Measurements from ENCODE around the gene ANG.

The ANG gene

DNA sequence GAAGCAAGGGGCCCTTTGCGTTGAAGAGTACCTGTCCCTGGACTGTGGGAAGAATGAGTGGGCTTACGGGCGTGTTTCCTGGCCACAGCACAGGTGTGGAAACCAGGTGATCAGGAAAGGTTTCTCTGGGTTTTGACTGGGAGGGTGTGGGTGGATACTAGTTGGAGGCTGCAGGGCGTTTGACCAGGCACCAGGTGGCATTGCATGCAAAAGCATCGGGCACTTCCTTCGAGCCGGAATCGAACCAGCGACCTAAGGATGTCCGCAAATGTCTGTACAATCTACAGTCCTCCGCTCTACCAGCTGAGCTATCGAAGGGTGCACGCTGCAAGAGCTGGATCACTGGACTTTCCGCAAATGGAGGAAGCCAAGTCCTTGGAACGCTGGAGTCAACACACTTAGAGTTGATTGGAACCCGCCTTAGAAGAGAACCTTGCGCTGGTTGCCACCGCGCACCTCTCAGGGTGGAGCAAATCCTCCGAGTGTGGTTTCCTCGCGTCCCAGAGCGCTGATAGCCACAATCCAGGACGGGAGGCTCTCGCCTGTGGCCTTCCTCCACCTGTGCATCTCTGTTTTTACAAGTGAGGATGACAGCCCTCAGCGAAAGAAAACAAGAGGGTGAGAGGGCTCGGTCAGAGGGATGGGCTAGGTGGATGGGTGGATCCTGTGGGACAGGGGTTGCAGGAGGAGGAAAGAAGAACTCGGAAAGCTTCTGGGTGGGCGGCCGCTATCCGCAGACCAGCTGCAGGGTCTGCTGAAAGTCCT, 25.4 kb upstream of the ANG start (continued):
- TF ChIP-seq TRIM28 (IDR thresholded peaks at IDR 0.05; ENCODE audit: borderline replicate concordance, low read length) (peak; percentile 95; the same call in 1 of the 2 replicates), ZNF777 (tag by site-specific recombination; IDR thresholded peaks at IDR 0.05; ENCODE audit: borderline replicate concordance) (no peak), ZNF626 (tag by site-specific recombination; IDR thresholded peaks at IDR 0.05) (no peak), ZNF140 (tag by site-specific recombination; IDR thresholded peaks at IDR 0.05) (no peak), ZNF560 (tag by site-specific recombination; IDR thresholded peaks at IDR 0.05; ENCODE audit: borderline replicate concordance) (no peak), ZFP69B (tag by site-specific recombination; IDR thresholded peaks at IDR 0.05) (no peak; the same call in 1 of the 2 replicates), KLF9 (tag by site-specific recombination; IDR thresholded peaks at IDR 0.05; ENCODE audit: low read depth) (no peak), ZNF530 (tag by site-specific recombination; IDR thresholded peaks at IDR 0.05; ENCODE audit: low read depth) (no peak), ZNF843 (tag by site-specific recombination; IDR thresholded peaks at IDR 0.05) (peak; percentile 35; the same call in 1 of the 2 replicates), BCL11B (tag by site-specific recombination; IDR thresholded peaks at IDR 0.05; ENCODE audit: low read depth) (no peak), ZNF10 (tag by site-specific recombination; IDR thresholded peaks at IDR 0.05) (peak; percentile 69; the same call in 1 of the 2 replicates), PRDM1 (tag by site-specific recombination; IDR thresholded peaks at IDR 0.05) (no peak), ZFP3 (tag by site-specific recombination; IDR thresholded peaks at IDR 0.05; ENCODE audit: low read depth) (no peak), YY1 (tag by site-specific recombination; IDR thresholded peaks at IDR 0.05) (peak; percentile 75), ZNF585B (tag by site-specific recombination; IDR thresholded peaks at IDR 0.05) (no peak), ZNF561 (tag by site-specific recombination; IDR thresholded peaks at IDR 0.05; ENCODE audit: borderline replicate concordance) (peak; percentile 96), ZNF558 (tag by site-specific recombination; IDR thresholded peaks at IDR 0.05) (peak; percentile 64; the same call in 1 of the 2 replicates), ZNF514 (tag by site-specific recombination; IDR thresholded peaks at IDR 0.05) (no peak), ZNF600 (tag by site-specific recombination; IDR thresholded peaks at IDR 0.05) (peak; percentile 88), ZBTB48 (tag by site-specific recombination; IDR thresholded peaks at IDR 0.05) (peak; percentile 52), ZFHX2 (tag by site-specific recombination; conservative IDR thresholded peaks at IDR 0.05) (peak; percentile 89), KLF8 (tag by site-specific recombination; IDR thresholded peaks at IDR 0.05) (peak; percentile 93), HOXD13 (CRISPR knock-in tag; IDR thresholded peaks at IDR 0.05; ENCODE audit: borderline replicate concordance) (no peak), ZNF2 (tag by site-specific recombination; IDR thresholded peaks at IDR 0.05) (peak; percentile 92), GLI4 (tag by site-specific recombination; IDR thresholded peaks at IDR 0.05) (no peak; the same call in 1 of the 2 replicates), ZNF175 (tag by site-specific recombination; IDR thresholded peaks at IDR 0.05) (no peak), ZNF768 (tag by site-specific recombination; IDR thresholded peaks at IDR 0.05) (no peak; the same call in 1 of the 2 replicates), ZNF112 (tag by site-specific recombination; IDR thresholded peaks at IDR 0.05) (no peak), IKZF3 (tag by site-specific recombination; IDR thresholded peaks at IDR 0.05) (peak; percentile 85), ZNF629 (tag by site-specific recombination; IDR thresholded peaks at IDR 0.05) (peak; percentile 77; the same call in 1 of the 2 replicates), SCRT1 (tag by site-specific recombination; IDR thresholded peaks at IDR 0.05; ENCODE audit: borderline replicate concordance) (peak; percentile 33; the same call in 1 of the 2 replicates), WT1 (tag by site-specific recombination; IDR thresholded peaks at IDR 0.05) (peak; percentile 47; the same call in 1 of the 2 replicates)
- TF ChIP-seq, protein P1, sequence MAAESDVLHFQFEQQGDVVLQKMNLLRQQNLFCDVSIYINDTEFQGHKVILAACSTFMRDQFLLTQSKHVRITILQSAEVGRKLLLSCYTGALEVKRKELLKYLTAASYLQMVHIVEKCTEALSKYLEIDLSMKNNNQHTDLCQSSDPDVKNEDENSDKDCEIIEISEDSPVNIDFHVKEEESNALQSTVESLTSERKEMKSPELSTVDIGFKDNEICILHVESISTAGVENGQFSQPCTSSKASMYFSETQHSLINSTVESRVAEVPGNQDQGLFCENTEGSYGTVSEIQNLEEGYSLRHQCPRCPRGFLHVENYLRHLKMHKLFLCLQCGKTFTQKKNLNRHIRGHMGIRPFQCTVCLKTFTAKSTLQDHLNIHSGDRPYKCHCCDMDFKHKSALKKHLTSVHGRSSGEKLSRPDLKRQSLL (tag by site-specific recombination; IDR thresholded peaks at IDR 0.05): peak; percentile 93
- TF ChIP-seq, protein P2, sequence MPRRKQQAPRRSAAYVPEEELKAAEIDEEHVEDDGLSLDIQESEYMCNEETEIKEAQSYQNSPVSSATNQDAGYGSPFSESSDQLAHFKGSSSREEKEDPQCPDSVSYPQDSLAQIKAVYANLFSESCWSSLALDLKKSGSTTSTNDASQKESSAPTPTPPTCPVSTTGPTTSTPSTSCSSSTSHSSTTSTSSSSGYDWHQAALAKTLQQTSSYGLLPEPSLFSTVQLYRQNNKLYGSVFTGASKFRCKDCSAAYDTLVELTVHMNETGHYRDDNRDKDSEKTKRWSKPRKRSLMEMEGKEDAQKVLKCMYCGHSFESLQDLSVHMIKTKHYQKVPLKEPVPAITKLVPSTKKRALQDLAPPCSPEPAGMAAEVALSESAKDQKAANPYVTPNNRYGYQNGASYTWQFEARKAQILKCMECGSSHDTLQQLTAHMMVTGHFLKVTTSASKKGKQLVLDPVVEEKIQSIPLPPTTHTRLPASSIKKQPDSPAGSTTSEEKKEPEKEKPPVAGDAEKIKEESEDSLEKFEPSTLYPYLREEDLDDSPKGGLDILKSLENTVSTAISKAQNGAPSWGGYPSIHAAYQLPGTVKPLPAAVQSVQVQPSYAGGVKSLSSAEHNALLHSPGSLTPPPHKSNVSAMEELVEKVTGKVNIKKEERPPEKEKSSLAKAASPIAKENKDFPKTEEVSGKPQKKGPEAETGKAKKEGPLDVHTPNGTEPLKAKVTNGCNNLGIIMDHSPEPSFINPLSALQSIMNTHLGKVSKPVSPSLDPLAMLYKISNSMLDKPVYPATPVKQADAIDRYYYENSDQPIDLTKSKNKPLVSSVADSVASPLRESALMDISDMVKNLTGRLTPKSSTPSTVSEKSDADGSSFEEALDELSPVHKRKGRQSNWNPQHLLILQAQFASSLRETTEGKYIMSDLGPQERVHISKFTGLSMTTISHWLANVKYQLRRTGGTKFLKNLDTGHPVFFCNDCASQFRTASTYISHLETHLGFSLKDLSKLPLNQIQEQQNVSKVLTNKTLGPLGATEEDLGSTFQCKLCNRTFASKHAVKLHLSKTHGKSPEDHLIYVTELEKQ (tag by site-specific recombination; IDR thresholded peaks at IDR 0.05; ENCODE audit: borderline replicate concordance): peak; percentile 61; the same call in 1 of the 2 replicates
- TF ChIP-seq, protein P3, sequence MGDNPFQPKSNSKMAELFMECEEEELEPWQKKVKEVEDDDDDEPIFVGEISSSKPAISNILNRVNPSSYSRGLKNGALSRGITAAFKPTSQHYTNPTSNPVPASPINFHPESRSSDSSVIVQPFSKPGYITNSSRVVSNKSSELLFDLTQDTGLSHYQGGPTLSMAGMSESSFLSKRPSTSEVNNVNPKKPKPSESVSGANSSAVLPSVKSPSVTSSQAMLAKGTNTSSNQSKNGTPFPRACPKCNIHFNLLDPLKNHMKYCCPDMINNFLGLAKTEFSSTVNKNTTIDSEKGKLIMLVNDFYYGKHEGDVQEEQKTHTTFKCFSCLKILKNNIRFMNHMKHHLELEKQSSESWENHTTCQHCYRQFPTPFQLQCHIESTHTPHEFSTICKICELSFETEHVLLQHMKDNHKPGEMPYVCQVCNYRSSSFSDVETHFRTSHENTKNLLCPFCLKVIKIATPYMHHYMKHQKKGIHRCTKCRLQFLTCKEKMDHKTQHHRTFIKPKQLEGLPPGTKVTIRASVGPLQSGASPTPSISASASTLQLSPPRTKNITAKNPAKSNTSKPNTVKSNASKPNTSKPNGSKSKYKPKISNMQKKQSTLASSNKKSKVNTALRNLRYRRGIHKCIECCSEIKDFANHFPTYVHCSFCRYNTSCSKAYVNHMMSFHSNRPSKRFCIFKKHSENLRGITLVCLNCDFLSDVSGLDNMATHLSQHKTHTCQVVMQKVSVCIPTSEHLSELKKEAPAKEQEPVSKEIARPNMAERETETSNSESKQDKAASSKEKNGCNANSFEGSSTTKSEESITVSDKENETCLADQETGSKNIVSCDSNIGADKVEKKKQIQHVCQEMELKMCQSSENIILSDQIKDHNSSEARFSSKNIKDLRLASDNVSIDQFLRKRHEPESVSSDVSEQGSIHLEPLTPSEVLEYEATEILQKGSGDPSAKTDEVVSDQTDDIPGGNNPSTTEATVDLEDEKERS (tag by site-specific recombination; IDR thresholded peaks at IDR 0.05): no peak
